K562 (cell line): ENCODE measurements around the gene ATG12. TPM values are rescaled to one million over a fixed set of nuclear protein-coding genes. Genes with fewer than 3 reads are reported as not detected.
"Not testable (repeated sequence)": the region's sequence is repeated elsewhere in the genome, so short reads cannot be mapped to it uniquely, and the experiment has no call there.

ENCODE experiments used
- ATAC-seq: fragments of 200-7000 bp; cut with Tn5 transposase; 3 replicates; pipeline ENCODE4 v1.9.1; 2020; ENCODE audit warnings: moderate library complexity
- BruUV-seq: library from RNA; stranded (reverse); fragments of 400-500 nt; replicated peaks from 2 replicates; lab custom pipeline; 2021; lab: Mats Ljungman, UMichigan
- CTCF ChIA-PET: fragments of 300-600 bp; formaldehyde crosslinking; extraction: SDS; loops from one replicate; lab custom pipeline; 2021; ENCODE audit warnings: low intra/inter-chr PET ratio; lab: Yijun Ruan, JAX
- POLR2A ChIA-PET: fragments of 300-600, 350-650 bp; sonication (Branson Sonifier 250); formaldehyde crosslinking; extraction: SDS; loops from one replicate; lab custom pipeline; 2021; ENCODE audit warnings: antibody characterized with exemption, inconsistent platforms; lab: Yijun Ruan, JAX
- DNase-seq, 4 experiments: peaks; one replicate each; pipeline versions ENCODE4 v3.0.0 to v3.0.0-alpha.2; 2011 to 2018; ENCODE audit warnings: low spot score in 3 of 4, mixed read lengths in 3 of 4; ENCODE audit errors: extremely low read depth in 1 of 4
- FAIRE-seq: peaks from 2 replicates; lab custom pipeline; 2011; peaks lifted over from hg19 to GRCh38; lab: Jason Lieb, UNC
- H2AFZ ChIP-seq: 2 replicates; pipeline ENCODE4 v1.6.0; 2011; ENCODE audit warnings: low read depth, low read length, control low read depth, inconsistent platforms
- H3K27ac ChIP-seq: fragments of 200-600 bp; 3 replicates; pipeline ENCODE4 v1.8.0; 2011; ENCODE audit warnings: low read depth, mild to moderate bottlenecking, control low read depth, inconsistent platforms, low read length, moderate library complexity, mixed read lengths; ENCODE audit errors: extremely low read depth
- H3K27me3 ChIP-seq, 2 experiments: fragments of 300-600 bp in 1 of 2; 2 replicates in 1 of 2; 3 replicates in 1 of 2; pipeline versions ENCODE4 v1.6.0 to v1.8.0; 2011; ENCODE audit warnings: inconsistent platforms in 2 of 2, low read length in 2 of 2, mild to moderate bottlenecking in 1 of 2, mixed read lengths in 1 of 2, moderate library complexity in 1 of 2; ENCODE audit not compliant: control insufficient read depth in 2 of 2, insufficient read depth in 2 of 2
- H3K36me3 ChIP-seq: fragments of 300-600 bp; 3 replicates; pipeline ENCODE4 v1.8.0; 2011; ENCODE audit warnings: mild to moderate bottlenecking, low read length, inconsistent platforms; ENCODE audit not compliant: control insufficient read depth, insufficient read depth
- H3K4me1 ChIP-seq, 2 experiments: fragments of 200-600 bp in 1 of 2; replicated peaks in 1 of 2; 2 replicates in 1 of 2; 3 replicates in 1 of 2; pipeline versions ENCODE4 v1.5.1 to v1.8.0; 2011; ENCODE audit warnings: inconsistent platforms in 2 of 2, low read length in 2 of 2, mild to moderate bottlenecking in 1 of 2, mixed read lengths in 1 of 2, moderate library complexity in 1 of 2; ENCODE audit not compliant: control insufficient read depth in 2 of 2, insufficient read depth in 2 of 2
- H3K4me2 ChIP-seq: 2 replicates; pipeline ENCODE4 v1.6.1; 2011; ENCODE audit warnings: low read length, control low read depth, inconsistent platforms, mixed read lengths; ENCODE audit not compliant: insufficient read depth
- H3K4me3 ChIP-seq: fragments of 200-600 bp; sonication (generic), shearing (Covaris generic); 2 replicates; pipeline ENCODE4 v1.5.1; 2016; ENCODE audit warnings: control low read depth, inconsistent platforms
- H3K79me2 ChIP-seq: fragments of 200-600 bp; 3 replicates; pipeline ENCODE4 v1.8.0; 2011; ENCODE audit warnings: low read length, inconsistent platforms; ENCODE audit not compliant: control insufficient read depth, insufficient read depth
- H3K9ac ChIP-seq, 2 experiments: 2 replicates each; pipeline versions ENCODE4 v1.6.0 to v1.6.1; 2011; ENCODE audit warnings: low read depth in 2 of 2, low read length in 2 of 2, control low read depth in 1 of 2, inconsistent platforms in 1 of 2, mild to moderate bottlenecking in 1 of 2, mixed read lengths in 1 of 2; ENCODE audit not compliant: insufficient read depth in 1 of 2
- H3K9me1 ChIP-seq: one replicate; pipeline ENCODE4 v1.6.0; 2011; ENCODE audit warnings: inconsistent platforms, mild to moderate bottlenecking, low read length, moderate library complexity; ENCODE audit not compliant: control insufficient read depth, insufficient read depth
- H3K9me3 ChIP-seq: replicated peaks from 2 replicates; pipeline ENCODE4 v1.5.1; 2011; ENCODE audit warnings: low read depth, low read length, inconsistent platforms; ENCODE audit not compliant: control insufficient read depth, insufficient read depth
- H4K20me1 ChIP-seq: replicated peaks from 2 replicates; pipeline ENCODE4 v1.6.1; 2011; ENCODE audit warnings: low read length, inconsistent platforms, mixed read lengths; ENCODE audit not compliant: control insufficient read depth, insufficient read depth
- CHAMP1 ChIP-seq: fragments of 450-650 bp; IDR thresholded peaks from 2 replicates; pipeline ENCODE4 v1.6.1; 2016; ENCODE audit warnings: mild to moderate bottlenecking
- CXXC5 ChIP-seq: fragments of 250-450 bp; sonication (Bioruptor Pico); IDR thresholded peaks from 2 replicates; pipeline ENCODE4 v1.8.0; 2022; ENCODE audit warnings: inconsistent platforms, mild to moderate bottlenecking, moderate library complexity
- FOXM1 ChIP-seq, 2 experiments: fragments of 450-650 bp in 1 of 2; sonication (generic) in 1 of 2; formaldehyde crosslinking in 1 of 2; IDR thresholded peaks; 2 replicates each; pipeline versions ENCODE4 v1.6.1 to v1.9.0; 2017 to 2022; ENCODE audit warnings: low read depth in 2 of 2, mild to moderate bottlenecking in 2 of 2, missing genetic modification reagents in 1 of 2, moderate library complexity in 1 of 2
- GABPB1 ChIP-seq: sonication (generic); formaldehyde crosslinking; IDR thresholded peaks from 2 replicates; pipeline ENCODE4 v1.8.0; 2022; ENCODE audit warnings: mild to moderate bottlenecking, missing genetic modification reagents
- KDM2B ChIP-seq: fragments of 250-450 bp; sonication (Bioruptor Pico); IDR thresholded peaks from 2 replicates; pipeline ENCODE4 v1.8.0; 2021; ENCODE audit warnings: mild to moderate bottlenecking, moderate library complexity
- NR2C2 ChIP-seq, 2 experiments: fragments of 200-800 bp in 1 of 2; sonication (Bioruptor generic) in 1 of 2; sonication (generic) in 1 of 2; formaldehyde crosslinking in 1 of 2; IDR thresholded peaks; 2 replicates each; pipeline versions ENCODE4 v1.6.1 to v1.8.0; 2016 to 2022; ENCODE audit warnings: mild to moderate bottlenecking in 1 of 2, missing compliant biosample characterization in 1 of 2, missing genetic modification characterization in 1 of 2, missing genetic modification reagents in 1 of 2
- PHF8 ChIP-seq: fragments of 200-600 bp; sonication (generic); IDR thresholded peaks from 2 replicates; pipeline ENCODE4 v1.6.1; 2012; ENCODE audit warnings: mixed run types, mild to moderate bottlenecking, inconsistent platforms, low read length, moderate library complexity, borderline replicate concordance
- ZBTB34 ChIP-seq: fragments of 250-450 bp; sonication (Bioruptor Pico); IDR thresholded peaks from 2 replicates; pipeline ENCODE4 v1.8.0; 2021; ENCODE audit warnings: mild to moderate bottlenecking, moderate library complexity
- ZFP36 ChIP-seq: fragments of 150-350 bp; IDR thresholded peaks from 2 replicates; pipeline ENCODE4 v1.6.1; 2018; ENCODE audit warnings: low read length, low read depth; ENCODE audit not compliant: partially characterized antibody
- ZFPM2 ChIP-seq: fragments of 250-450 bp; sonication (Bioruptor Pico); IDR thresholded peaks from 2 replicates; pipeline ENCODE4 v1.5.1; 2022; ENCODE audit warnings: mild to moderate bottlenecking
- ZNF12 ChIP-seq: sonication (generic); formaldehyde crosslinking; IDR thresholded peaks from 2 replicates; pipeline ENCODE4 v1.4.0; 2020; ENCODE audit warnings: mild to moderate bottlenecking, missing genetic modification reagents
- ZNF444 ChIP-seq: fragments of 250-450 bp; sonication (Bioruptor Pico); IDR thresholded peaks from 2 replicates; pipeline ENCODE4 v1.4.0; 2020; ENCODE audit warnings: mild to moderate bottlenecking, moderate library complexity
- WGBS: fragments of 100-300 bp; shearing (Covaris generic); methylation state at CpG from one replicate; pipeline ENCODE4 v1.1.6; 2016; ENCODE audit warnings: low coverage, mixed read lengths; ENCODE audit not compliant: insufficient coverage; ENCODE audit errors: missing lambda C conversion rate; 5-methylcytosine and 5-hydroxymethylcytosine counted together
- in situ Hi-C: fragments of 300-500 bp; cut with MboI; formaldehyde crosslinking; loops from 4 replicates; pipeline ENCODE4 v1.15.0; 2018; ENCODE audit warnings: inconsistent platforms, mixed read lengths
- intact Hi-C: fragments of 100-400 bp; cut with micrococcal nuclease; formaldehyde crosslinking; loops from 2 replicates; pipeline ENCODE4 v1.14.2; 2022
- polyA plus RNA-seq, 8 experiments: library from polyadenylated mRNA; depleted of rRNA in 4 of 8; stranded (reverse) in 5 of 8; unstranded in 3 of 8; fragments of >200 nt; fragmentation: Nextera tagmentation in 2 of 8; fragmentation: Illumina TruSeq in 1 of 8; extraction: Ambion mirVana in 2 of 8; extraction: Trizol in 1 of 8; gene quantifications; 2 replicates each; pipeline versions ENCODE4 v1.2.1 to v1.2.3, GENCODE V29; 2011 to 2014; ENCODE audit warnings: inconsistent platforms in 1 of 8, missing spikeins in 1 of 8
- total RNA-seq, 7 experiments: library from RNA; depleted of rRNA in 6 of 7; stranded (reverse); fragments of >200 nt in 6 of 7; fragmentation: Illumina TruSeq in 2 of 7; extraction: Trizol in 2 of 7; gene quantifications; 2 replicates each; pipeline versions ENCODE4 v1.2.1 to v1.2.3, GENCODE V29; 2011 to 2021; ENCODE audit warnings: low replicate concordance in 1 of 7

The ATG12 gene
- total and polyA plus RNA-seq, 9 of the 15 experiments (the other 6 are each of a cell fraction or from before 2014, with no cell fraction given): 21.6 to 132 (median 61.3) TPM

- H3K36me3 ChIP-seq, H3K9me3 ChIP-seq, H3K4me3 ChIP-seq, H3K9ac ChIP-seq, H3K9me1 ChIP-seq, H3K27ac ChIP-seq, CTCF ChIA-PET, BruUV-seq, H2AFZ ChIP-seq, H3K27me3 ChIP-seq, in situ Hi-C loops, H3K4me1 ChIP-seq, intact Hi-C loops, H4K20me1 ChIP-seq, H3K4me2 ChIP-seq, ATAC-seq, H3K79me2 ChIP-seq, FAIRE-seq, DNase-seq, POLR2A ChIA-PET: not testable (repeated sequence)
- 0% methylated on average over 2 of the region's 2 CpGs for WGBS
Measured at GRCh38 chr5:115808066-115808465, 33.3 kb downstream of the ATG12 start.

- H3K4me1 ChIP-seq: no peaks in the 10 kb centered on the region
- ChIA-PET POLR2A (no interaction called here), CTCF (no interaction called here)
- 5% methylated on average over 2 of the region's 2 CpGs for WGBS
- in situ Hi-C loops (no loop called here), intact Hi-C loops (no loop called here)
- H3K9ac ChIP-seq: no peak overlapping the region
- H3K4me3 ChIP-seq: no peak overlapping the region
- ATAC-seq: no peak
- H2AFZ ChIP-seq: no peak overlapping the region
- no peak for DNase-seq
- FAIRE-seq: no peak
- BruUV-seq: no TSS peak
- H3K9me3 ChIP-seq: no peaks in the 10 kb centered on the region
- no peak overlapping the region for H3K27ac ChIP-seq
- no peaks in the 10 kb centered on the region for H3K9me1 ChIP-seq
- H3K36me3 ChIP-seq: no peaks in the 10 kb centered on the region
- H3K4me2 ChIP-seq: no peak overlapping the region
- H4K20me1 ChIP-seq: no peaks in the 10 kb centered on the region
- no peaks in the 10 kb centered on the region for H3K79me2 ChIP-seq
- H3K27me3 ChIP-seq: peaks cover 0 to 6% of the 10 kb centered on the region in 2 experiments; a peak in 2 of 5 replicates
- TF ChIP-seq KDM2B (CRISPR knock-in tag): no peak
- TF ChIP-seq ZFP36: no peak
- no peak for TF ChIP-seq PHF8
- no peak for TF ChIP-seq CXXC5 (CRISPR knock-in tag)
- TF ChIP-seq ZFPM2: no peak
- TF ChIP-seq NR2C2 (CRISPR knock-in tag; IDR thresholded peaks at IDR 0.05): no peak
- no peak for TF ChIP-seq NR2C2 (tag; IDR thresholded peaks at IDR 0.05)
- TF ChIP-seq ZNF12 (CRISPR knock-in tag): no peak
- TF ChIP-seq GABPB1 (CRISPR knock-in tag): no peak
- no peak for TF ChIP-seq ZNF444 (CRISPR knock-in tag)
- TF ChIP-seq FOXM1 (IDR thresholded peaks at IDR 0.05; ENCODE audit: low read depth): no peak
- TF ChIP-seq FOXM1 (CRISPR knock-in tag; IDR thresholded peaks at IDR 0.05; ENCODE audit: low read depth): no peak
- TF ChIP-seq CHAMP1: no peak
- TF ChIP-seq ZBTB34 (CRISPR knock-in tag): no peak
Measured at GRCh38 chr5:115807654-115808052, 33.7 kb downstream of the ATG12 start.
